Lung (tissue), 12 donors: Measurements from ENCODE around the gene CEMP1. TPM values are rescaled to one million over a fixed set of nuclear protein-coding genes. Genes with fewer than 3 reads are reported as not detected.
"Not testable (repeated sequence)": the region's sequence is repeated elsewhere in the genome, so short reads cannot be mapped to it uniquely, and the experiment has no call there.

Source experiments
- ATAC-seq: fragments of 200-7000 bp; cut with Tn5 transposase; one replicate; pipeline ENCODE4 v1.9.1; 2020; ENCODE audit warnings: moderate number of reproducible peaks; ENCODE audit not compliant: insufficient read depth, low FRiP score
- DNase-seq, 3 donors: peaks; one replicate each; pipeline ENCODE4 v3.0.0-alpha.2; 2013 to 2017
- H3K27ac ChIP-seq, 2 donors: one replicate each; pipeline ENCODE4 v1.5.1; 2013; ENCODE audit warnings: mild to moderate bottlenecking in 2 of 2, moderate library complexity in 2 of 2, control low read depth in 1 of 2, inconsistent platforms in 1 of 2, low read depth in 1 of 2, low read length in 1 of 2
- H3K27me3 ChIP-seq, 3 donors: one replicate each; pipeline ENCODE4 v1.5.1; 2013; ENCODE audit warnings: low read length in 2 of 3; ENCODE audit not compliant: control insufficient read depth in 3 of 3, insufficient read depth in 3 of 3
- H3K36me3 ChIP-seq, 4 donors: one replicate each; pipeline ENCODE4 v1.5.1; 2013; ENCODE audit warnings: low read length in 4 of 4, mild to moderate bottlenecking in 1 of 4, moderate library complexity in 1 of 4; ENCODE audit not compliant: control insufficient read depth in 4 of 4, insufficient read depth in 4 of 4
- H3K4me1 ChIP-seq, 5 donors: one replicate each; pipeline ENCODE4 v1.5.1; 2013; ENCODE audit warnings: low read length in 5 of 5, mild to moderate bottlenecking in 2 of 5, moderate library complexity in 1 of 5; ENCODE audit not compliant: control insufficient read depth in 5 of 5, insufficient read depth in 5 of 5
- H3K4me3 ChIP-seq: one replicate; pipeline ENCODE4 v1.5.1; 2013; ENCODE audit warnings: mild to moderate bottlenecking, control low read depth, moderate library complexity
- H3K9ac ChIP-seq, 2 donors: one replicate each; pipeline ENCODE4 v1.5.1; 2013; ENCODE audit warnings: low read length in 2 of 2, control low read depth in 1 of 2; ENCODE audit not compliant: insufficient read depth in 1 of 2
- H3K9me3 ChIP-seq, 4 donors: one replicate each; pipeline ENCODE4 v1.5.1; 2013; ENCODE audit warnings: low read length in 3 of 4, mild to moderate bottlenecking in 1 of 4, moderate library complexity in 1 of 4; ENCODE audit not compliant: control insufficient read depth in 4 of 4, insufficient read depth in 3 of 4
- CTCF ChIP-seq: IDR thresholded peaks from 2 replicates; pipeline ENCODE4 v1.5.1; 2012; ENCODE audit warnings: mild to moderate bottlenecking; ENCODE audit errors: control extremely low read depth, extremely low read depth
- WGBS, 2 donors: extraction: QIAGEN DNeasy Blood & Tissue Kit; methylation state at CpG; one replicate each; pipeline ENCODE4 v1.1.7; 2013; 5-methylcytosine and 5-hydroxymethylcytosine counted together
- polyA plus RNA-seq, 2 donors: library from polyadenylated mRNA; stranded (reverse); fragments of 200-250 nt; gene quantifications; one replicate each; pipeline ENCODE4 v1.2.1, GENCODE V29; 2013
- total RNA-seq, 2 donors: library from RNA; depleted of rRNA in 1 of 2; stranded (reverse); fragments of >200 nt in 1 of 2; gene quantifications; one replicate each; pipeline ENCODE4 v1.2.1, GENCODE V29; 2014 to 2021
- donor health status: control.
- donor health status: control.
- donor health status: Bipolar disorder and iron deficiency.
- donor health status: healthy.
- donor health status: DM: yes; HTN: yes; CAD: no.

Gene CEMP1
- total and polyA plus RNA-seq, 4 donors: 0.65 to 2.1 (median 1.4) TPM

DNA sequence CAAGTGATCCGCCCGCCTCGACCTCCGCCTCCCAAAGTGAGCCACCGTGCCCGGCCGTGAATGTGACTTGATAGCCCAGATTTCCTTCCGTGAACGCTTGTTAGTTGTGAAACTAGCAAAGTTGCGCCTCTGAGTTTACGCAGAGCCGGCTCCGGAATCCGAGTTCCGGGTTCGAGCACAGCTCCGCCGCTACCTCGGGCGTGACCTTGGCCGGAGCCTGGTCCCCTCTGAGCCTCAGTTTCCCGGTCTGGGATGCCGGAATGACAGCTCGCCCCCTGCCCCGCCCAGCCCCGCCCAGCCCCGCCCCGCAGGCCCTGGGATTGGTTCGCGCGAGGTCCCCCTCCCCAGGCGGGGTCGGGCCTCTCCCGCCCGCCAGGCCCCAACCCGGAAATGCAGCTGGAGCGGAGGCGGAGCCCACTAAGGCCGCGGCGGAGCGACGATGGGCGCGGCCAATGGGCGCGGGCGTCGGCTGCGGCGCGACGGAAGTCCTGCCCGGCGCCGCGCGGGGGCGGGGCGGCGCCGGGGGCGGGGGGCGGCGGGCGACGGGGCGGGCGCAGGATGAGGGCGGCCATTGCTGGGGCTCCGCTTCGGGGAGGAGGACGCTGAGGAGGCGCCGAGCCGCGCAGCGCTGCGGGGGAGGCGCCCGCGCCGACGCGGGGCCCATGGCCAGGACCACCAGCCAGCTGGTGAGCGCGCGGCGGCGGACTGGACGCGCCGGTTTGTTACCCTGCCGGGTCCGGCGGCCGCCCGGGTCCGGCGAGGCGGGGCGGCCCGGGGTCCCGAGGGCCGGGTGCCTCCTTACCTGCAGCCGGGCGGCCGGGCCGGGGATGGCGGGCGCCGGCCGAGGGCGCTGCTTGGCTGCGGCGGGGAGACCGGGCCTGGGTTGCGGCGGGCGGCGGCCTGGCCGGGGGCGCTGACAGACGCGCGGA, 6.5 kb upstream of the CEMP1 start, which contains the start of gene PDPK1:
TSS of gene PDPK1 (plus strand) at position 571 of the 929 bp plus-strand sequence. CDS start at position 663, 92 bp downstream.
- Histone ChIP-seq H3K27me3 (no peaks in the 10 kb centered on the region), H3K4me3 (peak within 1 kb of the TSS; percentile 92), H3K27ac (peak within 1 kb of the TSS; percentile 88 to 97), H3K4me1 (peaks cover 2 to 13% (median 5%) of the 10 kb centered on the region in 5 donors), H3K36me3 (peaks cover 0 to 3% (median 0%) of the 10 kb centered on the region in 4 donors), H3K9ac (peak within 1 kb of the TSS in 1 of 2 donors; percentile 32), H3K9me3 (no peaks in the 10 kb centered on the region)
- WGBS, 2 donors: 0% methylated on average over 96 to 126 of the region's 126 CpGs
- TF ChIP-seq CTCF: no peak
- ATAC-seq: peak; percentile 92
- DNase-seq: peak; percentile 96 to 98 (median 97)

GRCh38 chr16:2535625-2536013, 4.4 kb upstream of the CEMP1 start:
- 63 to 70% methylated on average over 9 of the region's 9 CpGs for WGBS, 2 donors
- H3K36me3 ChIP-seq: no peaks in the 10 kb centered on the region
- H3K27me3 ChIP-seq: no peaks in the 10 kb centered on the region
- ATAC-seq: no peak
- peaks cover 2 to 22% (median 9%) of the 10 kb centered on the region in 5 donors for H3K4me1 ChIP-seq
- H3K9me3 ChIP-seq: no peaks in the 10 kb centered on the region
- peak overlapping the region in 1 of 2 donors; percentile 58 for H3K27ac ChIP-seq
- no peak for TF ChIP-seq CTCF
- H3K4me3 ChIP-seq: no peak overlapping the region
- H3K9ac ChIP-seq: no peak overlapping the region
- peak in 1 of 3 donors; percentile 30 for DNase-seq

- not testable (repeated sequence) for ATAC-seq, DNase-seq, H3K27me3 ChIP-seq, H3K27ac ChIP-seq, H3K4me3 ChIP-seq, H3K36me3 ChIP-seq, H3K9me3 ChIP-seq, H3K9ac ChIP-seq
- WGBS, 2 donors: 93 to 94% methylated on average over 5 of the region's 5 CpGs
- H3K4me1 ChIP-seq: peaks cover 2 to 18% (median 8%) of the 10 kb centered on the region in 5 donors
Observed at GRCh38 chr16:2534335-2534734, 3.1 kb upstream of the CEMP1 start.

DNA sequence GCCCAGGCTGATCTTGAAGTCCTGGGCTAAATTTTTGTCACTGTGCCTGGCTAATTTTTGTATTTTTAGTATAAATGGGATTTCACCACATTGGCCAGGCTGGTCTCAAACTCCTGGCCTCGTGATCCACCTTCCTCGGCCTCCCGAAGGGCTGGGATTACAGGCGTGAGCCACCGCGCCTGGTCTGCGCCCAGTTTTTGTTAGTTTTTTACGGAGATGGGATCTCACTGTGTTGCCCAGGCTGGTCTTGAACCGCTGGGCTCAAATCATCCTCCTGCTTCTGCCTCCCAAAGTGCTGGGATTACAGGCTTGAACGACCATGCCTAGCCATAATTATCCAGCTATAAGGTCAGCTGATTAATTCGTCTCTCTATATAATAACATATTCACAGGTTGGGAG, 2.7 kb upstream of the CEMP1 start:
- H3K9me3 ChIP-seq: no peaks in the 10 kb centered on the region
- H3K9ac ChIP-seq: no peak overlapping the region
- H3K36me3 ChIP-seq: peaks cover 0 to 11% (median 2%) of the 10 kb centered on the region in 4 donors
- no peak for TF ChIP-seq CTCF
- H3K27me3 ChIP-seq: no peaks in the 10 kb centered on the region
- H3K27ac ChIP-seq: no peak overlapping the region
- 89 to 91% methylated on average over 11 of the region's 11 CpGs for WGBS, 2 donors
- no peak overlapping the region for H3K4me3 ChIP-seq
- peaks cover 0 to 15% (median 8%) of the 10 kb centered on the region in 5 donors for H3K4me1 ChIP-seq
- ATAC-seq (no peak), DNase-seq (no peak)

DNA sequence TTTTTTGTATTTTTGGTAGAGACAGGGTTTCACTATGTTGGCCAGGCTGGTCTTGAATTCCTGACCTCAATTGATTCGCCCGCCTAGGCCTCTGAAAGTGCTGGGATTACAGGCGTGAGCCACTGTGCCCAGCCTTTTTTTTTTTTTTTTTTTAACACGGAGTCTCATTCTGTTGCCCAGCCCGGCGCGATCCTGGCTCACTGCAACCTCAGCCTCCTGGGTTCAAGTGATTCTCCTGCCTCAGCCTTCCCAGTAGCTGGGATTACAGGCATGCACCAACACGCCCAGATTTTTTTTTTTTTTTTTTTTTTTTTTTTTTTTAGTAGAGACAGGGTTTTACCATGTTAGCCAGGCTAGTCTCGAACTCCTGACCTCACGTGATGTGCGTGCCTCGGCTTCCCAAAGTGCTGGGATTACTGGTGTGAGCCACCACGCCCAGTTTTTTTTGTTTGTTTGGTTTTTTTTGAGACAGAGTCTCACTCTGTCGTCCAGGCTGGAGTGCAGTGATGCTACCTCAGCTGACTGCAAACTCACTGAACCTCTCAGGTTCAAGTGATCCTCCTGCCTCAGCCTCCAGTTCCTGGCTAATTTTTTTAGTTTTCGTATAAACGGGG, 2.0 kb upstream of the CEMP1 start:
- Histone ChIP-seq H3K27ac (peak overlapping the region; percentile 79 to 90), H3K36me3 (peaks cover 0 to 18% (median 5%) of the 10 kb centered on the region in 4 donors), H3K9ac (peak overlapping the region in 1 of 2 donors; percentile 82), H3K4me1 (peaks cover 0 to 12% (median 8%) of the 10 kb centered on the region in 5 donors)
- not testable (repeated sequence) for H3K9me3 ChIP-seq, ATAC-seq, H3K27me3 ChIP-seq, H3K4me3 ChIP-seq, DNase-seq
- WGBS, 2 donors: 30 to 32% methylated on average over 15 to 16 of the region's 16 CpGs
